ENCODE data around the gene ISOC2. TPM values are rescaled to one million over a fixed set of nuclear protein-coding genes. Genes with fewer than 3 reads are reported as not detected.

ISOC2 gene
- total and polyA plus RNA-seq, 9 of the 15 experiments (the other 6 are each of a cell fraction or from before 2014, with no cell fraction given), result 1.2 to 229 (median 58.3) TPM

DNA sequence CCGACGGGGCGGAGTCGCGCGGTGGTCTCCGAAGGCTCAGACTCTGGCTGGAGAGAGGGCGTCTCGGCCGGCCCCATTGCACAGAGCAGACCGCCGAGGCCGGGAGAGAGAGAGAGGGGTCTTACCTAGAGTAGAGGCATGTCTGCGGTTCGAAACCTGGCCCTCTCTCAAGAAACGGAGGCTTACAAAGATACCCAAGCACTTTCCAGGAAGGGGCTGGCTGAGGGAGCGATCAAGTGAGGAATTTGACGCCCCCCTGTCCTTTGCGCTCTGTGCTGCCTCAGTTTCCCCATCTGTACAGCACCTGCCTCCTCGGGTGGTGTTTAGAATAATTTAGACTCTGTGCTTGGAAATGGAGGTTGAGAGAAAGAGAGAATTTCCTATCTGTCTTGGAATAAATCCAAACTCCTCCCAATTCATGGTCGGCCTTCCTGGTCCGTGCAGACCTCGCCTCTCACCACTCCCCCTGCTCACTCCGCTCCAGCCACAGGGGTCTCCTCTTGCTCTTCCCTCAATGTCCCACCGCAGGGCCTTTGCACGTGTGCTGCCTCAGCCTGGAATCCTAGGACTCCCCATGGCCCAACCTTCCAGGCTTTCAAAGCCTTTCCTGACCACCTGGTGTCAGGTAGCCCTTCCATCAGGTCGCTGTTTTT lies 658 bp upstream of the ISOC2 start (continued):
- TF ChIP-seq SMARCA5 (IDR thresholded peaks at IDR 0.05) (peak; percentile 78; the same call in 1 of the 2 replicates), FOXA3 (CRISPR knock-in tag; conservative IDR thresholded peaks at IDR 0.05 in 1 of 2, IDR thresholded peaks at IDR 0.05 in 1 of 2) (peak in 1 of 2 experiments; percentile 41; a peak in 1 of 4 replicates), MGA (IDR thresholded peaks at IDR 0.05) (peak; percentile 61), KDM4B (IDR thresholded peaks at IDR 0.05; ENCODE audit: borderline replicate concordance in 2 of 2, low read depth in 1 of 2) (0 out of 4 replicates have a peak, but pooled peaks of 1 of the 2 experiments have one; percentile 18), SMARCE1 (IDR thresholded peaks at IDR 0.05) (0 out of 2 replicates have a peak, but pooled peaks have one; percentile 30), SUPT5H (IDR thresholded peaks at IDR 0.05) (peak; percentile 48)
- TF ChIP-seq, protein P1, sequence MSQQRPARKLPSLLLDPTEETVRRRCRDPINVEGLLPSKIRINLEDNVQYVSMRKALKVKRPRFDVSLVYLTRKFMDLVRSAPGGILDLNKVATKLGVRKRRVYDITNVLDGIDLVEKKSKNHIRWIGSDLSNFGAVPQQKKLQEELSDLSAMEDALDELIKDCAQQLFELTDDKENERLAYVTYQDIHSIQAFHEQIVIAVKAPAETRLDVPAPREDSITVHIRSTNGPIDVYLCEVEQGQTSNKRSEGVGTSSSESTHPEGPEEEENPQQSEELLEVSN (IDR thresholded peaks at IDR 0.05; ENCODE audit: borderline replicate concordance in 1 of 2, extremely low read depth in 1 of 2, insufficient read depth in 1 of 2, insufficient read length in 1 of 2, low read depth in 1 of 2, low read length in 1 of 2, poor library complexity in 1 of 2, severe bottlenecking in 1 of 2), result peak in 1 of 2 experiments; percentile 40
